HG02973 (cell line): ENCODE data around the gene CACNA1E.

Source experiments
- ATAC-seq: cut with Tn5 transposase; IDR thresholded peaks from one replicate; pipeline ENCODE4 v1.9.1; 2021; ENCODE audit warnings: moderate library complexity; ENCODE audit not compliant: unreplicated experiment

The CACNA1E gene

DNA sequence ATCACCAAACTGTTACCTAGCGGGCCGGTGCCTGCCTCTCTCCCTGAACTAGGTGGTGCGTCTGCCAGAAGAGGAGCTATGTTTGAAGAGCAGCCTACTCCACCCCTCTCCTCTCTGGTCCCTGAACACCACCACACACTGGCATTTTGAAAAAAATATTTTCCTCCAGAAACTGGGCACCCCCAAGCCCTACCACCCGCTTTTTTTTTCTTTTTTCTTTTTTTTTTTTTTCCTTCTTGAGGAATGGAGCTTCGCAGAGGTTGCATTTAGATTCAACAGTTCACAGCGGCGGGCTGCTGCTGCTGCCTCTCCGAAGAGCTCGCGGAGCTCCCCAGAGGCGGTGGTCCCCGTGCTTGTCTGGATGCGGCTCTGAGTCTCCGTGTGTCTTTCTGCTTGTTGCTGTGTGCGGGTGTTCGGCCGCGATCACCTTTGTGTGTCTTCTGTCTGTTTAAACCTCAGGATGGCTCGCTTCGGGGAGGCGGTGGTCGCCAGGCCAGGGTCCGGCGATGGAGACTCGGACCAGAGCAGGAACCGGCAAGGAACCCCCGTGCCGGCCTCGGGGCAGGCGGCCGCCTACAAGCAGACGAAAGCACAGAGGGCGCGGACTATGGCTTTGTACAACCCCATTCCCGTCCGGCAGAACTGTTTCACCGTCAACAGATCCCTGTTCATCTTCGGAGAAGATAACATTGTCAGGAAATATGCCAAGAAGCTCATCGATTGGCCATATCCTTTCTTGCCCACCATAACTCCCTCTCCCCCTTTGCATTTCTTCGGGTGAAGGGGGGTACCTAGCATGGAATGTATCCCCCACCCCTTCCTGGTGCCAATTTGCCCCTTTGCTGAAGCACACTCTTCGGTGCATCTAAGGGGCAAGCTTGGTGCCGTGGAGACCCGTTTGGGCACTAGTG, at the start of gene CACNA1E:
Gene CACNA1E (plus strand): TSS at position 233 of the 911 bp plus-strand sequence. CDS start 228 bp downstream, at position 461.
- ATAC-seq, result no peak

DNA sequence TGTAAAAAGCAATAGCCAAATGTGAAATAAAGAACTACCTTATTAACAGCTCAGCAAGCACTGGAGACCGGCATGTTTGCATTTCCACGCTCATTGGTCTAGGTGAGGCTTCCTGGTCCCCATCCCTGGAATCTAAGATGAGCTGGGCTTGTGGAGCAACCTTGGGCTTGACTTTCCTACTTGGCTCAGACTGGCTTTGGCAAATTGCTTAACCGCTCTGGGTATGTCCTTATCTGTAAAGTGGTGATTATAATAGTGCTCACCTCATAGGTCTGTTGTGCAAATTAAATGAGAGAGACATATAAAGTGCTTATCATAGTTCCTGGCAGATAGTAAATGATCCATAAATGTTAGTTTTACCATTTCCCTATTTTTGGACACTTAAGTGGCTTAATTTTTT, 49.4 kb upstream of the CACNA1E start:
- ATAC-seq, result no peak

DNA sequence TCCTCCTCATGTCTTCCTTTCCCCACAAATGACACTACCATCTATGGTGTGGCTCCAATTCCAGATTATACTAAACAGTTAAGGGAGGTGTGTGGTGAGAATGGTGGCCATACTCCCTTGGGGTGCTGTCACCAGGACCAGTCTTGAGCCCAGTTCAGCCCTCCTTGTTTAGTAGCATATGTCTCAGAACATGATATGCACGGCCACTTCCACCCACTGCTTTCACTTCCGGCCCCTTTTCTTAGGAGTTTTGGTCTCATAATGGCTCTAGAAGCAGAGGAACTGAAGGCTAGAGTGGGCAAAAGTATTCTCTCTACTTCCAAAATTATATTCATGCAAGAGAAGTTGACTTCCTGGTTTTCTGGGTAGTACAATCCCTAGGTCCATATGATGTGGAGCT, 45.3 kb upstream of the CACNA1E start:
- peak; percentile 81 for ATAC-seq

DNA sequence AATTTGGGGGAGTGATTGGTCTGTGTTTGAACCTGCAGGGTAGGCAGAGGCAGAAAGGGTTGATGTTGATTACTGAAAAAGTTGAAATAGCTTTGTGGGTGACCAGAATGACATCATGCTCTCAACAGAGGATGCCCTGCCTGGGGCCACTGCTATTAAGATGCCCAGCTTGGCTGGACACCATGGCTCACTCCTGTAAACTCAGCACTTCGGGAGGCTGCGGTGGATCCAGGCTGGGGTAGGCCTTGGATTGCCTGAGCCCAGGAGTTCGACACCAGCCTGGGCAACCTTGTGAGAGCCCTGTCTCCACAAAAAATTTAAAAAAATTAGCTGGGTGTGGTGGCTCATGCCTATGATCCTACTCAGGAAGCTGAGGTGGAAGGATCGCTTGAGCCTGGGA, 42.8 kb upstream of the CACNA1E start:
- ATAC-seq, result no peak

DNA sequence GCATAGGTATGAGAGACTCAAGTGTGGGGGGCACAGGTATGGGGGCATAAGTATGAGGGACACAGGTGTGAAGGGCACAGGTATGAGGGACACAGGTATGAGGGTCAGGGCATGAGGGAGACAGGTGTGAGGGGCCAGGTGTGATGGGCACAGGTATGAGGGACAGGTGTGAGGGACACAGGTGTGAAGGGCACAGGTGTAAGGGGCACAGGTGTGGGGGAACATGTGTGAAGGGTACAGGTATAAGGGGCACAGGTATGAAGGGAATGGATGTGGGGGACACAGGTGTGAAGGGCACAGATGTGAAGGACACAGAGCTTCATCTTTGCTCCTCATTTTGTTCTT, 41.2 kb upstream of the CACNA1E start:
- ATAC-seq, result no peak

DNA sequence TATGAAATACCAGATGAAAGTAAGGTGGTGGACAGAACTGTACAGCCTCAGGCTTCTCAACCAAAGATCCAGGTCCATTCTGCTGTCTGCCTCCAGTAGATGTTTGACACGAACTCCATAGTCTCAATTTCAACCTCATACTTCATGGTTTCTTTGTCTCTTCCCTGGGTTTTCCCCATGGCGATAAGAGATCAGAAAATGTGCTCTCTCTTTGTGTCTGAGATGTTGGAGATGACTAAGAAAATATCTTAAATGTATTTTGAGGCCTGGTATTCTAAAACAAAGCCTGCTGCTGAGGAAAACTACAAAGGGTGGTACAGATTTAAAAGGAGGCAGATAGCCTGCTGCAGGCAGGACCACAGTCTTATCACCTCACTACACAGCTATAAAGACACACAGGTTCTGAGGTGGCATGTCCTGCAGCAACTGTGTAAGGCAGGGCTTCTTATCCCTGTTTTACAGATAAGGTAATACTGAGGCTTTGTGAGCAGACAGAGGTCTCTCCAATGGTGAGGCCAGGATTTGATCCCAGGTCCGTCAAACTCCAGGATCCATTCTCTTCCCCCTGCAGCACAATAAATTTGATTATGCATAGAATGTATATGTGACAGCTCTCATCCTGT, 40.0 kb upstream of the CACNA1E start:
- ATAC-seq, result no peak

DNA sequence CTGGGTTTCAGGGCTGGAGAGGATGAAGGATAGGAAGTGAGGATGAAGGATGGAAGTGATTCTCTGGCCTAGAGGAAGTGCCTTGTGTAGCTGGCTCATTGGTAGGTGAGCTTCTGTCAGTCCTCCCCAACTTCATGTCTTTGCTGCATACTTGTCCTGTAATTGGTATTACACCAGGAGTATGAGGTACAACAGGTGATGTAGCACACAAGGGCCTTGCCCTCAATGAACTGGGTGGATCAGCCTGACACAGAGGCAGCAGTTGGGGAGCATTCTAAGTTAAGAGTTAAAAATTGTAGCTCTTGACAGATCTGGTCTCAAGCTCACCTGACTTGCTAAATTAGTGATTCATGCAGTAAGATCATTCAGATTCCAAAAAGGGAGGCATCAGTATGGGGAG, 37.9 kb upstream of the CACNA1E start:
- ATAC-seq, result no peak

DNA sequence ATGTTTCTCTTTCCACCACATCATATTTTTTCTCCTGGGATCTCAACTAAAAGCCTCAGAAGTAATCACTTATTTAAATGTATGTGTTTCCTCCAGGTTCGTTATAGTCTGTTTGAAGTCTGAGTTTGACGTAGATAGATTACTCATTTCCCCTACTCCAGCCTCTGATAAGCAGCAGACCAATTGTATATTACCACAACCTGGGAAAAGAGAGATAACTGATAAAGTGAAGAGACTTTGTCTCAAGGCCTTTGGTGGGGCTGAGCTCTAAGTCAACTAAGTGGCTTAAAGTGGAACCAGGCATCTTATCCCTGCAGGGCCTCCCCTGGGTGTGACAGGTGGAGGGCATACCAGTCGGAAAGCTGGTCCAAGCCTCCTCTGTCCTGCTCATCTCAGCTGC, 34.9 kb upstream of the CACNA1E start:
- no peak for ATAC-seq

DNA sequence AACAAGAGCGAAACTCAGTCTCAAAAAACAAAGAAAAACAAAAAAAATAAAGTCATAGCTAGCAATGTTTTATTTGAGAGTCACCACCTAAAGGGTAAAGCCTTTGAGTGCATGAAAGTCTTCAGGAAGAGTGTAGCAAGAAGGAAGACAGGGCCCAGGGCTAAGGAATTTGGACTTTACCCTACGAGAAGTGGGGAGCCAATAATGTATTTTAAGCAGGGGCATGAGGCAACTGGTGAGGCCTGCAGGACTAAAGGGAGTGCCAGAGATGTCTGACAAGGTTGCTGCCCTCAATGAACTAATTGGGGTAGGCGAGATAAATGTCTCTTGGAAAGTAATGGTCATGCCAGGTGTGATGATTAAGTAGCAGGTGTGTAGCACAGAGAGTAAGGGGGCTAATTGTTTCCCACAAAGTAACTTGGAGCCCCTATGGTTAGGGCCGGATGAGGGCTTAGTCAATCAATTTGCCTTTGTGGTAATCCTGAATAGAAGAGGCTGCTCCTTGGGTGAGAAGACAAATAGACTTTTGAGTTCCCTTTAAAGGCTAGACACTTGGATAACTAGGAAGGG, 31.6 kb upstream of the CACNA1E start:
- ATAC-seq, result no peak

DNA sequence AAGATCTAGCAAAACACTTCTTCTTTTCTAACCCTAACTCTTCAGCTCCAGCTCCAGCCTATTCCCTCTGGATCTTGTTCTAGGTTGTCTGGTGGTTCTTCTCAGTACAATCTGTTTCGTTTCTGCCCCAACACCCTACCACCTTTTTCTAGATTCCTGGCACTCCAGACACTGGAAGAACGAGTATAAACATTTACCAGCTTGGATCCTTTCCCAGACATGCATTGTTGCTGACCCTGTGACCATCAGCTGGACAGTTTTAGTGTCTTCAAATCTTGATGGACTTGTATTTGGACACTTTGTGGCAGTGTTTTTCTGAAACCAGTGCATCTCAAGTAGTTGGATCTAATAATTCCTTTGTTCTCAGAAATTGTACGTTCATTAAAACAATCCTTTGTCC, 30.6 kb upstream of the CACNA1E start:
- ATAC-seq, result no peak

DNA sequence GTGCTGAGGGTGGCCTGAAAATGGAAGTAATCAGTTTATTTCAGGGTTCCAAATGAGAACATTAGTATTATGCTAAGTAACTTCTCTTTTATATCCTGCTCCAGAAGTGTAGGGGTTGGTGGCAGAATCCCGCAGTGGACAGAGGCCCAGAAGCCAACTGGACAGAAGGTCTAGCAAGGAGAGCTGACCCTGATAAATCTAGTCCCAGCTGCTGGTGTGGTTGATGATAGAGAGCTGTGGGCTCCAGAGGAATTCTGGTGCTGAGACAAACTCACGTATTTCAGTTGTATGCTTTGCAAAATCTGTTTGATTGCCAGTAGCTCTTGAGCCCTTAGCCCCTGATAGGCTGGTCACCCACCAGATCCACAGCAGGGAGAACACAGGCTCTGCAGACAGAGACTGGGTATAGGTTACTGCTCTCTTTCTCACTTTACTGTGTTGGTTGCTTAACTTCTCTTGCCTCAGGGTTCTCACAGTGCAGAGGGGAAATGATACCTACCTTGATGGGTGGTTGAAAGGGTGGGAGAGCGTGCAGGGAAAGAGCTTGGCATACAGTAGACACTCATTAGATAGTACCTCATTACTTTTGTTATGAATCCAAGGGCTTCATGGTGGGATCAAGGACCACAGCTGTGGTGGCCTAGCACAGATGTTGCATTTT, 29.6 kb upstream of the CACNA1E start:
- ATAC-seq, result no peak

DNA sequence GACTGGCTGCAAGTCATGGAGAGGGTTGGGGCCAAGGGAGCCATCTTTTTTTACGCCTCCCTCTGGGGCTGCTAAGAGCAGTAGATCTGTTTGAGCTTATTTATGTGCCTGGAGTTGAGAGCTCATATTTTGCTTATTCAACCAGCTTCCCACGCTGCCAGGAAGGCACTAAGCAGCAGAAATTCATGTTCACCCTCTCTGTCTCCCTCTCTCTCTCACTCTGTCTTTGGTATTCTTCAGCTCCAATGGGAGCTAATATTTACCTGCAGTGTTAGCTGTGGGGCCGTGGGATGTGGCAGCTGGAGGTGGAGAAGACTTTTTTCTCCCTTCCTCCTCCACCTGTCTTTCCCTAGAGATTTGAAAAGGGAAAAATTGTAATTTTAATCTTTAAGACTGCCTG, 26.8 kb upstream of the CACNA1E start:
- no peak for ATAC-seq

DNA sequence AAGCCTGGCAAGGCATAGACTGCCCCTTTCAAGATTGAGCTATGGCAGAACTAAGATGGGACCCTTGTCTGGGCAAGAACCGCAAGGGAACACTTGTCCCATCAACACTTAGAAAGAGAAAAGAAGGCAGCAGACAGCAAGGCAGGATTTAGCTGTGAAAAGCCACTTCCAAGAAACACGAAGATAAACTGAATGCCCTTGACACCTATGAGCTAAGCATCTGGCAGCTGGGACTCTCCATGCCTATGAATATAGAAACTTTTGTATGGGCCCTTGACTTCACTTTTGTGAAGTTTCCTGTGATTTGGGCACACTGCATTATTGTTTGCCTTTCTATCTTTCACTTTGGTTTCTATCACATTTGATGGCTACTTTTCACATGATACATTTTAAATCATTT, 24.9 kb upstream of the CACNA1E start:
- no peak for ATAC-seq

DNA sequence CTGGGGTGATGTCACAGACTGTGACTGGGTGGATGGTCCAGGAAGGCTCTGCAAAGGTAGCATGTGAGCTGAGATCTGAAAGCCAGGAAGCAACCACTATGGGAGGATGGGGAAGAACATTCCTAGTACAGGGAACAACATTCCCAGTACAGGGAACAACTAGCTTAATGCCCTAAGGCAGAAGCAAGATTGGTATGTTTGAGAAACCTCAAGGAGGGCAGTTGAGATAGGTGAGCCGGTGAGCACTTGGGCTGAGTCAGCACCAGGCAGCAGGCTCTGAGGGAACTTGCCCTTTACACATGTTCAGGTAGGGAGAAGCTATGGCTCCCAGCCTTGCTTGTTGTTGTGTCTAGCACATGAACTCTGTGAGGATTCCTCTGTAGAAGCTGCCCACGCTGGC, 24.2 kb upstream of the CACNA1E start:
- no peak for ATAC-seq

DNA sequence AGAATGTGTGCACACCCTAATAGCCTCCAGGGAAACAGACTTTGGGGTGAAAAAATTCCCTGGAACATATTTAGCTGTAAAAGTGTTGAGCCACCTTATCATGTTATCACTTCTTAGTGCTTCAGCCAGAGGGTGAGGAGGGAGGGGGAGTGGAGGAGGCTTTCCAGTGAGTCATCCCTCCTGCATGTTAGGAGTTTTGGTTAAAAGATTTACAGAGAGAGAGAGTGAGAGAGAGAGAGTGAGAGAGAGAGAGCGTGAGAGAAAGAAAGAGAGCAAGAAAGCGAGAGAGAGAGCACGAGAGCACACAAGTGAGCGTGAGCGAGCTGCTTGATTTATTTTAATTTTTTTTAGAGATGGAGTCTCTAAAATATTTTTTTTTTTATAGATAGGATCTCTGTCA, 13.5 kb upstream of the CACNA1E start:
- ATAC-seq, result no peak

DNA sequence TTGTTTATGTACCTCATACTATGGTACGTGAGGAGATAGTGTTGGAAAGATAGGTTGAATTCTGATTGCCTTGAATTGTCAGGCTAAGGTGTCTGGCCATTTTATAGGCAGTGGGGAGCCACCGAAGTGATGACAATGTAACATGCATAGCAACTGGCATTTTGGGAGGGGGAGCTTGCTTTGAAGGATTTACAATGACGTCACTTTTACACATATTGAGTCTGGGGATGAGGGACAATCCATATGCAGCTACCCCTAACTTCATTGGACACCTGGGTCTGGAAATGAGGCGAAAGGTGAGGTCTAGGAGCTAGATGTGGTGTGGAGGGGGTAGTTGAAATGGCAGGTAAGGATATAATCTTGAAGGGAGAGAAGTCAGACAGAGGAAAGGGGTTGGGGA, 7.7 kb upstream of the CACNA1E start:
- ATAC-seq, result no peak

DNA sequence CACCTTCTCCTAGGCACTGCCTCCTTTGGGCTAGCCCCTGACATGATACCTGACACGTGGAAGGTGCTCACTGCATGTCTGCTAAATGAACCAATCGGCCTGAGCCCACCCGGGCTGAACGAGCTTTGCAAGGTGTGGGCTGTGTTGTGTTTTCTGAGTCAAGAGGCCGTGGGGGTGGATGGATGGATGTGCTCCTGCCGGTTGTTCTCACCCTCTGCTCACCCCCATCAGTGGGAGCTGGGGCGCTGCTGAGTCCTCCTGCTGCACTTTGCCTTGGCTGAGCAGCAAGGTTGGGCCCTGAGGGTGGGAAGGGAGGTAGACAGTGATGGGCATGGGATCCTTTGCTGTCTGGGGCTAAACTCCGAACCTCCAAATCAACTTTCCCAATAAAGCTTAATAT, 6.7 kb upstream of the CACNA1E start:
- ATAC-seq, result no peak

DNA sequence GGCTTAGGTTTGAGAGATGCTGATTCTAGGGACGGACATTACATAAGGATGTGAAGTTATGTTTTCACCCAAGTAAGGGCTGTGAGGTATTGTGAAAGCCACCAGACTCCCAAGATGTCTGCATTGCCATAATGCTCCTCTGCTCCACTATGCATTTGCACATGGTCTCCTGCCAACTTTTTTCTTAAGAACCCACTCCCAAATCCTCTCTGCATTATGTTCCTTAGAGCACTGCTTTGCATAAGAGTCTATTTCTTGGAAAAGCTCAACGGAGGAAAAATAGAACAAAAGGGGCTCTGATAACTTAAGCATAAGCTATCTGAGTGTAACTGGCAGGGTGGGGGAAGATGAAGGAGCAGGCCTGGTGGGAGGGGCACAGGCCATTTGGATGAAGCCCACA, 5.0 kb upstream of the CACNA1E start:
- no peak for ATAC-seq

DNA sequence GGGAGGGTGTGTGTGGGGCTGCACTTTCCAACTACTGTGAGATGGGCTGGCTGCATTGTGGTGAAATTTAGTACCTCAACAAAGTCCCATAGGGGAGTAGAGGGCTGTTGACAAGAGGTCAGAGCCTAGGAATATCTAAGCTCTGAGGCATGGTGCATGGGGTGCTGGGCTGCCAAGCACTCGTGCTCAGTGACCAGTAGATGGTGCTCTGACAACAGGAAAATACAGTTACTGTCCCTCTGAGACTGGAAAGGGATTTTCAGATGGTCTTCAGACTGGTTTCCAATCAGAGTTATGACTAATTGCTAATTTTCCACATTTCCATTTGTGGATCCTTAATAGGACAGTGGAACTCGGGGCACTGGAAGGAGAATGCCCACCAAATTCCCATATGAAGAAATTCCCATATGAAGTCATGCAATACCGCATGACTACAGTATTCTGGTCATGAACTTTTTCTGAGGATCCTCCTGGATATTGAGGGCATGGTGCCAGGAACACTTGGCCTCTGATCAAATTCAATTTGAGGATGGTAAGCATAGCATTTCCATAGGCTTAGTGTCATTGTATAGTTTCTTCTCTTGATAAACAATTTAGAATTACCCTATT, 4.1 kb upstream of the CACNA1E start:
- ATAC-seq, result peak; percentile 66

DNA sequence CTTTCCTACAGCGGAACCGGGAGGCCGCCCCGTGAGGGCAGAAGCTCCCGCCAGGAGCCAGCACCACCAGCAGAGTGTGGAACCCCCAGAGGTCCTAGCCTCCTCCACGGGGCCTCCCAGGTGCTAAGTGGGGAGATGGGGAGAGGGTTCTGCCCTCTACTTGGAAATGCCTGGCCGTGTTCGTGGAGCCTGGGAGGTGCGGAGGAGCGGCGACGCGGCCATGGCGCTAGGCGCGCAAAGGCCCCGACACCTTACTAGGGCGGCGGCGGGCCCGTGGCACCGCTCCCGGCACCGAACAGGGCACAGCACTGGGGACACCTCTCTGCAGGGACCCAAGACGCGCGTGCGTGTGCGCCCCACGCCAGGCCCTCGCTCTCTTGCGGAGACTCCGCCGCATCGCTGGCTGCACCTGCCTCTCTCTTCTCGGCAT, 1.3 kb upstream of the CACNA1E start:
- no peak for ATAC-seq
